ENCODE results near the gene LRRTM4. TPM values are rescaled to one million over a fixed set of nuclear protein-coding genes. Genes with fewer than 3 reads are reported as not detected.

The LRRTM4 gene
- not detected in 2 replicates for total RNA-seq

GRCh38 chr2:77521931-77522470, at the start of gene LRRTM4:
Gene LRRTM4, minus strand, starts transcription at chr2:77522376.

